Astrocyte (in vitro differentiated cells and primary cell): ENCODE measurements around the gene NETO2.

Experiments
- EZH2 ChIP-seq: IDR thresholded peaks from 2 replicates; pipeline ENCODE4 v1.6.1; 2012; ENCODE audit warnings: mild to moderate bottlenecking, low read length, inconsistent platforms; ENCODE audit not compliant: insufficient read depth
- TF ChIP-seq, protein P1 (sequence below): IDR thresholded peaks from 2 replicates; pipeline ENCODE4 v1.5.1; 2011; ENCODE audit warnings: low read depth, mild to moderate bottlenecking, inconsistent platforms, low read length, moderate library complexity; ENCODE audit not compliant: insufficient read depth

DNA sequence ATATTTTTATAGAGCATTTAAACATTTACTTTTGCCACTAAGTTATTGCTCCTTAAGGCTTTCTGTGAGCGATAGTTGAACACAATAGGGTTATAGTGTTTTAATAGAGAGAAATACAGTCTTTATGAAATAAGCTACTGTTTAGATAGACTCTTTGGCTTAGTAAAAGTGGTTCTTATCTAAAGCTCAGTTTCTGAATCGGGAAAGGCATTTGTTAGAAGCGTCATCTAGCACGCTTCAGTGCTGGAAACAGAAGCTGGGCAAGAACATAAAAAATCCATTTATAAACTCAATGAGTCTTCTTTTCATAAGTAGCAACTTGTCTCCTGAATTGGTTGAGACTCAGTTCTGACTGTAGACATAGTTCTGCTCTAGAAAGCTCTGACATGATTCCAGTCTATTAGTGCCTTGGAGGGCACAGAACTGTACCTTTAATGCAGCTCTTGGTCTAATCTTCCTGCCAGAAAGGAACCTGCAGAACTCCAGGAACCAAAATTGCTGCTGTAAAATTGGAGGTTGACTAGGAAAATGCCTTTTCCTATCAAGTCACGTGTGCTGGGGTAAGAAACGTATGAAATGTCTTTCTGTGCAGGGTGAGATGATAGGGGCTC, 114.9 kb downstream of the NETO2 start:
- TF ChIP-seq, protein P1, sequence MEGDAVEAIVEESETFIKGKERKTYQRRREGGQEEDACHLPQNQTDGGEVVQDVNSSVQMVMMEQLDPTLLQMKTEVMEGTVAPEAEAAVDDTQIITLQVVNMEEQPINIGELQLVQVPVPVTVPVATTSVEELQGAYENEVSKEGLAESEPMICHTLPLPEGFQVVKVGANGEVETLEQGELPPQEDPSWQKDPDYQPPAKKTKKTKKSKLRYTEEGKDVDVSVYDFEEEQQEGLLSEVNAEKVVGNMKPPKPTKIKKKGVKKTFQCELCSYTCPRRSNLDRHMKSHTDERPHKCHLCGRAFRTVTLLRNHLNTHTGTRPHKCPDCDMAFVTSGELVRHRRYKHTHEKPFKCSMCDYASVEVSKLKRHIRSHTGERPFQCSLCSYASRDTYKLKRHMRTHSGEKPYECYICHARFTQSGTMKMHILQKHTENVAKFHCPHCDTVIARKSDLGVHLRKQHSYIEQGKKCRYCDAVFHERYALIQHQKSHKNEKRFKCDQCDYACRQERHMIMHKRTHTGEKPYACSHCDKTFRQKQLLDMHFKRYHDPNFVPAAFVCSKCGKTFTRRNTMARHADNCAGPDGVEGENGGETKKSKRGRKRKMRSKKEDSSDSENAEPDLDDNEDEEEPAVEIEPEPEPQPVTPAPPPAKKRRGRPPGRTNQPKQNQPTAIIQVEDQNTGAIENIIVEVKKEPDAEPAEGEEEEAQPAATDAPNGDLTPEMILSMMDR = no peak
- TF ChIP-seq EZH2 = no peak
